Measurements from ENCODE around the gene ANKRD52.

The ANKRD52 gene

GRCh38 chr12:56237552-56237951 lies 20.6 kb downstream of the ANKRD52 start:
- DNase-seq = no peak

- no peak for DNase-seq
These were observed 21.2 kb downstream of the ANKRD52 start for GRCh38 chr12:56236985-56237384.

GRCh38 chr12:56236091-56236490 lies 22.1 kb downstream of the ANKRD52 start:
- DNase-seq = no peak

- DNase-seq = no peak
These were observed 23.3 kb downstream of the ANKRD52 start for GRCh38 chr12:56234746-56235436.

GRCh38 chr12:56231184-56231582 lies 27.0 kb downstream of the ANKRD52 start:
- DNase-seq = no peak

- no peak for DNase-seq
These were observed 27.6 kb downstream of the ANKRD52 start for GRCh38 chr12:56230432-56231183.

- DNase-seq = no peak
These were observed 28.2 kb downstream of the ANKRD52 start, which contains the start of gene SLC39A5 for GRCh38 chr12:56229916-56230431. SLC39A5 (plus strand) TSS chr12:56230051; CDS start chr12:56231275, 1,224 bp downstream.

GRCh38 chr12:56229082-56229481 lies 29.1 kb downstream of the ANKRD52 start:
- no peak for DNase-seq

- DNase-seq = no peak
These were observed 33.2 kb downstream of the ANKRD52 start for GRCh38 chr12:56224954-56225353.

GRCh38 chr12:56224102-56224701 lies 34.0 kb downstream of the ANKRD52 start, which contains the start of gene NABP2:
NABP2 (plus strand) TSS chr12:56224342; CDS start chr12:56224857, 515 bp downstream.
- DNase-seq = peak; percentile 71 to 89 (median 82)

GRCh38 chr12:56223571-56224101 lies 34.5 kb downstream of the ANKRD52 start:
- DNase-seq = peak in 1 of 6 experiments; percentile 31

GRCh38 chr12:56222531-56222895 lies 35.7 kb downstream of the ANKRD52 start:
- DNase-seq = peak in 1 of 6 experiments; percentile 20

GRCh38 chr12:56221757-56222530 lies 36.2 kb downstream of the ANKRD52 start, which contains the start of gene RNF41:
RNF41 (minus strand) TSS chr12:56221922; CDS start chr12:56214047, 7,875 bp downstream.
- DNase-seq = peak; percentile 85 to 94 (median 90)

GRCh38 chr12:56221232-56221756 lies 36.9 kb downstream of the ANKRD52 start:
- DNase-seq = no peak

- peak in 2 of 6 experiments; percentile 44 to 47 for DNase-seq
These were observed 37.5 kb downstream of the ANKRD52 start for GRCh38 chr12:56220611-56221231.

GRCh38 chr12:56219840-56220239 lies 38.3 kb downstream of the ANKRD52 start:
- DNase-seq = no peak

GRCh38 chr12:56216461-56216860 lies 41.7 kb downstream of the ANKRD52 start:
- DNase-seq = no peak

GRCh38 chr12:56213878-56214277 lies 44.3 kb downstream of the ANKRD52 start:
- no peak for DNase-seq

GRCh38 chr12:56212361-56212760 lies 45.8 kb downstream of the ANKRD52 start:
- no peak for DNase-seq

- no peak for DNase-seq
These were observed 50.2 kb downstream of the ANKRD52 start for GRCh38 chr12:56208006-56208405.

- DNase-seq = peak in 4 of 6 experiments; percentile 3 to 28 (median 11)
These were observed 51.6 kb downstream of the ANKRD52 start for GRCh38 chr12:56206452-56207166.

Data from stimulated activated naive CD4-positive, alpha-beta T cell (primary cell).